ENCODE measurements around the gene ETFDH. TPM values are rescaled to one million over a fixed set of nuclear protein-coding genes. Genes with fewer than 3 reads are reported as not detected.
"Not testable (repeated sequence)": the region's sequence is repeated elsewhere in the genome, so short reads cannot be mapped to it uniquely, and the experiment has no call there.

The ETFDH gene
- total RNA-seq, 1 donor from 2014 or later, result 12.3 TPM

DNA sequence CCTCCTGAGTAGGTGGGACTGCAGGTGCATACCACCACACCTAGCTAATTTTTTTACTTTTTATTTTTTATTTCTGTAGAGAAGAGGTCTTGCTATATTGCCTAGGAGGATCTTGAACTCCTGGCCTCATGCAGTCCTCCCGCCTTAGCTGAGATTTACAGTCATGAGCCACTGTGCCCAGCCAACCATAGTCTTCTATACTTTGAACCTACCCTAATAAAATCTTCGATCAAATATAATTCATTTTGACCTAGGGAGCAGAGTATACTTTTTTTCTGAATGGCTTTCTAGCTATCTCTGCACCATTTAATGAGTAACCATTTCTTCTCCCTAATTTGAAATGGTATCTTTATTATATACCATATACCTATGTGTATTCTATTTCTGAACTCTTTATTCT lies 6.7 kb downstream of the ETFDH start:
- no peak for DNase-seq (ENCODE audit: low read depth in 2 of 2)

GRCh38 chr4:158681629-158682028 lies 9.5 kb downstream of the ETFDH start:
- DNase-seq (ENCODE audit: low read depth in 2 of 2), result no peak

GRCh38 chr4:158682066-158682465 lies 10.0 kb downstream of the ETFDH start:
- no peak for DNase-seq (ENCODE audit: low read depth in 2 of 2)

GRCh38 chr4:158688813-158689212 lies 16.7 kb downstream of the ETFDH start:
- no peak for DNase-seq (ENCODE audit: low read depth in 2 of 2)

GRCh38 chr4:158704274-158704673 lies 32.2 kb downstream of the ETFDH start:
- DNase-seq (ENCODE audit: low read depth in 2 of 2), result no peak

- DNase-seq (ENCODE audit: low read depth in 2 of 2), result peak; percentile 14 to 40
Measured at GRCh38 chr4:158710814-158711213, 38.7 kb downstream of the ETFDH start.

GRCh38 chr4:158712622-158713021 lies 40.5 kb downstream of the ETFDH start:
- DNase-seq (ENCODE audit: low read depth in 2 of 2), result not testable (repeated sequence)

DNA sequence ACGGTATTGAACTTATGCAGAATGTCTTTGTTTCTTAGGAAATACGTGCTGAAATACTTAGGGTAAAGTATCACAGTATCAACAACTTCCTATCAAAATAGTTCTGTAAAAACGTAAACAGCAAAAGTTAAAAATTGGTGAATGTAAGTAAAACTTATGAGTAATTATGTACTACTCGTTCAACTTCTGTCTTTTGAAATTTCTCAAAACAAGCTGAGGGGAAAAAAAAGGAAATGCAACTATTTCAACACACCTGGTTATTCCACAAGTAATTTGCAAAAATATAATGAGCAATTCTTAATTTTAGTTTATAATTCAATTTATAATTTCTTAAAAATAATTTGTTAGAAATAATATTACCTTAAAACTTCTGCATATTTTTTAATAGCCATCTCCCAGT lies 42.8 kb downstream of the ETFDH start:
- no peak for DNase-seq (ENCODE audit: low read depth in 2 of 2)

DNA sequence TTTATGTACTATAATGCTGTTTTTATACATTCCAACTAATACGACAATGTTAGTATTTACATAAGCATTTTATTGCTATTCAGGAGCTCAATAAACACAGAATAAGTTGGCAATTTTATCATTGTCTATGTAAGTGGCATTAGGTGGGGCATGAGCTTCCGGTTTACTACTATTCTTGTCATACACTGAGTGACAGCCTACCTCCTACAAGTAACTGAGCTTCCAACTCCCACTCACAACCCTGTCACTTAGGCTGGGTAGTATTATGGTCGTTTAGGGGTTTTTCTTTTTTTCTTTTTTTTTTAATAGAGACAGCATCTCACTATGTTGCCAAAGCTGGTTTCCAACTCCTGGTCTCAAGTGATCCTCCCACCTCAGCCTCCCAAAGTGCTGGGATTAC lies 43.7 kb downstream of the ETFDH start:
- no peak for DNase-seq (ENCODE audit: low read depth in 2 of 2)

- DNase-seq (ENCODE audit: low read depth in 2 of 2), result no peak
Measured at GRCh38 chr4:158721680-158722079, 49.6 kb downstream of the ETFDH start.

DNA sequence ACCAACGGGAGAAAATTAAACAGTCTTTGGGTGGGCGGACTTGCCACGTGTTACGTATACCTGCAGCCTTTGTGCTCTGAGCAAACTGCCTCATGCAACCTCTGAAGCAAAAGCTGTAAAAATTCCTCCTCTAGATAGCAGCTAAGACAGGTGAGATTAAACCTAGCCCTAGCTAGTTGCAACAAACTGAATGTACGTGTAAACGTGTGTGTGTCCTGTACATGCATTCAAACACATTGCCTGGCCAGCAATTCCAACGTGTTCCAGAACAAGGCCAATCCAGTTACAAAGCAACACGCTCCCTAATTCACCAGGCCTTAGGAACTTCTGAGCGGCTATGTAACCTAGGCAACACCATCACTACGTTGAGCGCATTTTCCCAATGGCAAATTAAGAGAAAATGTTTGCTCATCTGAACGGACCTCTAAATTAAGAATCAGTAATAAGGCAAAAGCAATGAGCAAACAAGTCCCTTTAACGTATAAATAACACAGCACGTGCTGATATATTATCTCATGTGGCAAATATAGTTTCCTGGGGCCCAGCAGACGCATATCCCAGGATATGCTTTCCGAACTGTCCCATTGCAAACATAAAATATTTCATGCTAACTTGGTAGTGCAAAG lies 50.3 kb downstream of the ETFDH start:
- peak; percentile 46 to 54 for DNase-seq (ENCODE audit: low read depth in 2 of 2)

DNA sequence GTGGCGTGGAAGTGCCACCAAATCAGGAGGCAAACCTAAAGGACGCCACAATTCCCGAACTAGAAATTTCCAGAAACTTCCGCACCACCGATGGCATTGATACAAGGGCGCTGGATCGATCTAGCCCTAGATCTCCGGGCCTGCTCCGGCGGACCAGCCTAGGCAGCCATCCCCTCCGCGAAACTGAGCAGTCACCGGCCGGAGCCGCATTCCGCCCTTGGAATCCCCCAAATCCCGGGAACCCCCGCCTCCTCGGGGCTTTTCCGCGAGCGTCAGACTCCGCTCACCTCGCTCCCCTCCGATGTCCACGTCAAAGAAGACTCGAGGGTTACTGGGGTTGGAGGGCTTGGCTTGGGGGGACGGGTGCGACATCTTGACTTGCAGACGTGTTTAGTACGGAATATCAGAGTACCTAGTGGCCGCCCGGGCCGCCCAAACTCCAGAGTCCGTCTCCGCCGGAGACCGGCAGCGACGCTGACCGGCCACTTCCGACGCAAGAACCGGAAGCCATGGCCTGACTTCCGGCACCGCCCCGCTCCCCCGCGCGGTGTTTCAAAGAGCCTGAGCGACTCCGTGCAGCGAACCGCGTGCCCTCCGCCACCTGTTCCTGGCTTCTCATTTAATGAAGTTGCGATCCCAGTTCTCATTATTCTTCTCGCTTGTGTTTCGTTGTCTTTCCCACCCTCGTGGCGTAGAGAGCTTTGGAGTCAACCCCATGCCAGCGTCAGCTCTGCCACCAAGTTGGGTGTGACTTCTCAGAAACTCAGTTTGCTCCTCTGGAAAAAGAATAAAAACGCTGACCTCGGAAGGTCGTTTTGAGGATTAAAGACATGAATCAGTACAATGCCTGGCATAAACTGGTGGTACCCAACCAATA lies 51.1 kb downstream of the ETFDH start, which contains the start of gene PPID:
Gene PPID, minus strand, starts transcription at position 480 of the 877 bp plus-strand sequence. Its CDS starts 108 bp downstream, at position 372.
- peak; percentile 74 to 82 for DNase-seq (ENCODE audit: low read depth in 2 of 2)

DNA sequence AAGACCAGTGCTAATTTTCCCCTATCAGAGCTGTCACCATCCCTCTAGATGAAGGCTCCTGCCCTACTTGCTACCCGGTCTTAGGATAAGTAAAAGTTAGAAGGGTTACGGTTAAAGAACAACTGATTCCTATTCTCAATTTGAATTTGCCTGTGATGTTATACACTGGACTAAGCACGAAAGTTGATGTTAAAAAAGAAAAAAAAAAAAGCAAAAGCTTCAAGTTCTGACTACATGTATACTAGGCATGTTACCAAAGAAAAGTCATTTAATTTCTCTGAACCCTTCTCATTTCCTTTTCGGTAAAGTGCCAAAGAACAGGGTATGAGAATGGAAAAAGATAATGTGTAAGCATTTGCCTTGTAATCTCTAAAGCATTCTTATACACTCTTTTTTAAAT lies 52.5 kb downstream of the ETFDH start:
- DNase-seq (ENCODE audit: low read depth in 2 of 2), result no peak

DNA sequence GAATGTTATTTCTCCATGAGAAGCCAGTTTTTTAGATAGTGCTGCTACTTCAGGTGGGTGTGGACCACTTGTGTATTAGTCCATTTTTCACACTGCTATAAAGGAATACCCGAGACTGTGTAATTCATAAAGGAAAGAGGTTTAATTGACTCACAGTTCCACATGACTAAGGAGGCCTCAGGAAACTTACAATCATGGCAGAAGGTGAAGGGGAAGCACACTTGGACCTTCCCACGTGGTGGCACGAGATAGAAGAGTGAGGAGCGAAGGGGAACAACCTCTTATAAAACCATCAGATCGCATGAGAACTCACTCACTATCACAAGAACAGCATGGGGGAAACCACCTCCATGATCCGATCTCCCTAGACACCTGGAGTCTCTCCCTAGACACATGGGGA lies 54.5 kb downstream of the ETFDH start:
- no peak for DNase-seq (ENCODE audit: low read depth in 2 of 2)

DNA sequence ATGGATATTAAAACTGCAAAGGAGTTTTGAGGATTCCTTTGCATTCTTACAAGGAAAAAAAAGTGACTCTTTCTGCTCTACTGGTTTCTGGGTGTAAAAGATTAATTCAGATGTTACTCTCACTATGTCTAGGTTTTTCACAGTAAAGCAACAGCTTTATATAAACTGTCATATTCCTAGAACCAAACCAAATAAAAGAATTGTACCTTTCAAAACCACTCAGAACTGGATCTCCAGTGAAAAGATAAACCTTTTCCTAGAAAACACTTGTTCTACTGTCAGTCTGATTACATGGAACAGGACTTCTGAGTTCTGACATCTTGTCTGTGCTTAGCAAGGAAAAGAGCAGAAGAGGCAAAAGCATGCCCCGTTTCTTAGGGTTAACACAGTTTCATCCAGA lies 56.1 kb downstream of the ETFDH start:
- DNase-seq (ENCODE audit: low read depth in 2 of 2), result no peak

GRCh38 chr4:158729716-158730559 lies 57.8 kb downstream of the ETFDH start:
- DNase-seq (ENCODE audit: low read depth in 2 of 2), result peak; percentile 76 to 82

GRCh38 chr4:158738866-158739265 lies 66.8 kb downstream of the ETFDH start:
- no peak for DNase-seq (ENCODE audit: low read depth in 2 of 2)

GRCh38 chr4:158739600-158739999 lies 67.5 kb downstream of the ETFDH start:
- no peak for DNase-seq (ENCODE audit: low read depth in 2 of 2)

DNA sequence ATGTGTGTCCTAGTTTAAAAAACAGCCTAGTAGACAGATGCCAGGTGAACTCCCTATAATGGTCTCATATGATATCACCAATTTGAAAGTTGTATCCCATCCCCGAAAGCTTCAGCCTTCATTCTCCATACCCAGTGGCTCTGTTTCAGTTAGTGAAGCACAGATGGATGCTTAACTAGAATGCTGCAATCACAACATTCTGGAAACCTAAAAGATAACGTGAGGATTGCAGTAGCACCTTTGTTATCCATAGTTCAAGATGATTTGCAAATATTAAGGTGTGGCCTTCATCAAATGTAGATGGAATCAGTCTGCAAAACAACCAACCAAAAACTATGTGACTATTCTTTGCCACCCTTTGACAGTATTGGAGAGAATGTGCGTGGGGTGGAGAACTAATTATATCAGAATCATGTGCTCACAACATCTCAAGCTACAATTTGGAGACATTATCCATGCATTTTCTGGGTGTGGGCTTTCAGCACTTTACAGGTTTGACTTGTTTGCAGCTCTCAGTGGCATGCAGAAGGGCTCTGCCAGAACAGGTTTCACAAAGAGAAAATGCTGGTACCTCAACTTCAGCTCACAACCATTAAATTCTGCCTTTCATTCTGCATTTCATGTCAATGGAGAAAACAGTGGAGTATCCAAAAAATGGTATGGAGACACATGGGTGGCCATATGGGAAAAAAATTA lies 69.4 kb downstream of the ETFDH start:
- no peak for DNase-seq (ENCODE audit: low read depth in 2 of 2)

GRCh38 chr4:158746537-158746936 lies 74.4 kb downstream of the ETFDH start:
- DNase-seq (ENCODE audit: low read depth in 2 of 2), result not testable (repeated sequence)

GRCh38 chr4:158750379-158750778 lies 78.3 kb downstream of the ETFDH start:
- DNase-seq (ENCODE audit: low read depth in 2 of 2), result no peak

Measured in lung microvascular endothelial cell (primary cell).